MCF 10A (cell line): ENCODE measurements around the gene PSD2. TPM values are rescaled to one million over a fixed set of nuclear protein-coding genes. Genes with fewer than 3 reads are reported as not detected.

ENCODE experiments used
- BruUV-seq: library from RNA; stranded (reverse); fragments of 400-500 nt; replicated peaks from 2 replicates; lab custom pipeline; 2021; lab: Mats Ljungman, UMichigan
- CTCF ChIA-PET: fragments of 300-600 bp; sonication (Branson Sonifier 250); formaldehyde crosslinking; extraction: SDS; loops from one replicate; lab custom pipeline; 2021; ENCODE audit warnings: antibody characterized with exemption, inconsistent platforms; lab: Yijun Ruan, JAX
- POLR2A ChIA-PET: fragments of 300-600, 350-650 bp; sonication (Branson Sonifier 250); formaldehyde crosslinking; extraction: SDS; loops from one replicate; lab custom pipeline; 2020; ENCODE audit warnings: antibody characterized with exemption, inconsistent platforms; lab: Yijun Ruan, JAX
- DNase-seq: peaks from one replicate; pipeline ENCODE4 v3.0.0-alpha.2; 2018; ENCODE audit not compliant: unreplicated experiment
- H3K27ac Mint-ChIP-seq: one replicate; pipeline ENCODE4 v1.8.0; 2022; ENCODE audit warnings: mild to moderate bottlenecking, low read depth, mixed read lengths; ENCODE audit not compliant: unreplicated experiment
- H3K27me3 Mint-ChIP-seq: one replicate; pipeline ENCODE4 v1.8.0; 2022; ENCODE audit warnings: mixed read lengths; ENCODE audit not compliant: insufficient read depth, unreplicated experiment
- H3K36me3 Mint-ChIP-seq: one replicate; pipeline ENCODE4 v1.8.0; 2022; ENCODE audit warnings: mild to moderate bottlenecking, moderate library complexity, mixed read lengths; ENCODE audit not compliant: insufficient read depth, unreplicated experiment
- H3K4me1 Mint-ChIP-seq: one replicate; pipeline ENCODE4 v1.8.0; 2022; ENCODE audit warnings: mixed read lengths; ENCODE audit not compliant: insufficient read depth, unreplicated experiment
- H3K4me3 Mint-ChIP-seq: one replicate; pipeline ENCODE4 v1.8.0; 2022; ENCODE audit warnings: mild to moderate bottlenecking, moderate library complexity, mixed read lengths; ENCODE audit not compliant: unreplicated experiment
- H3K9me3 Mint-ChIP-seq: one replicate; pipeline ENCODE4 v1.8.0; 2022; ENCODE audit warnings: mixed read lengths; ENCODE audit not compliant: unreplicated experiment
- intact Hi-C: fragments of 100-400 bp; cut with micrococcal nuclease; formaldehyde crosslinking; loops from 2 replicates; pipeline ENCODE4 v1.14.1; 2022
- total RNA-seq: library from RNA; stranded (reverse); gene quantifications from 2 replicates; pipeline ENCODE4 v1.2.3, GENCODE V29; 2022
- TF ChIP-seq, protein P1 (sequence below): fragments of 200-600 bp; IDR thresholded peaks from one replicate; pipeline ENCODE4 v1.8.0; 2022; ENCODE audit warnings: antibody characterized with exemption, mild to moderate bottlenecking; ENCODE audit not compliant: unreplicated experiment

The PSD2 gene
- total RNA-seq, 1 experiment from 2014 or later: not detected

DNA sequence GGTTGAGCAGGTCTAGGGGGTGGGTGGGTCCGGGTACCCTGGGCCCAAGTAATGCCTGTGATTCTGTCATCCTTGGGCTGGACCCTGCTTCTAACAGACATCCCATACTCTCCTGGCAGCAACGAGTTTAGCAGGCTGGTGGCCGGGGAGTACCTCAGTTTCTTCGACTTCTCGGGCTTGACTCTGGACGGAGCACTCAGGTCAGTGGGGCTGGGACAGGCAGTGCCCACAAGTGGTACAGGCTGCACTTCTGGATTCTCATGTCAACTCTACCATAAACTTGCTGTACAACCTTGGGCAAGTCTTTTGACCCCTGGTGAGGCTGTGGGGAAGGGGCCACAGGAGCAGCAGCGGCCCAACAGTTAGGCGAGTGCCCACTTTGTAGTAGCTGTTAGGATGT, 21.8 kb downstream of the PSD2 start:
- Mint-ChIP-seq H3K9me3 (peaks cover 8% of the 10 kb centered on the region), H3K27me3 (peaks cover 68% of the 10 kb centered on the region), H3K27ac (no peak overlapping the region), H3K36me3 (no peaks in the 10 kb centered on the region), H3K4me3 (no peak overlapping the region), H3K4me1 (no peaks in the 10 kb centered on the region)
- POLR2A ChIA-PET: interaction anchor here (0.6 kb wide), 1 partner anchor 9 kb away, joined by 3 read pairs; no protein-coding TSS in a partner anchor
- BruUV-seq: no TSS peak
- DNase-seq: no peak
- intact Hi-C loops: no loop called here
- CTCF ChIA-PET: interaction anchor here (0.6 to 1.0 kb wide), 2 partner anchors 41 to 152 kb away, joined by 3 to 4 read pairs; no protein-coding TSS in a partner anchor
- TF ChIP-seq, protein P1, sequence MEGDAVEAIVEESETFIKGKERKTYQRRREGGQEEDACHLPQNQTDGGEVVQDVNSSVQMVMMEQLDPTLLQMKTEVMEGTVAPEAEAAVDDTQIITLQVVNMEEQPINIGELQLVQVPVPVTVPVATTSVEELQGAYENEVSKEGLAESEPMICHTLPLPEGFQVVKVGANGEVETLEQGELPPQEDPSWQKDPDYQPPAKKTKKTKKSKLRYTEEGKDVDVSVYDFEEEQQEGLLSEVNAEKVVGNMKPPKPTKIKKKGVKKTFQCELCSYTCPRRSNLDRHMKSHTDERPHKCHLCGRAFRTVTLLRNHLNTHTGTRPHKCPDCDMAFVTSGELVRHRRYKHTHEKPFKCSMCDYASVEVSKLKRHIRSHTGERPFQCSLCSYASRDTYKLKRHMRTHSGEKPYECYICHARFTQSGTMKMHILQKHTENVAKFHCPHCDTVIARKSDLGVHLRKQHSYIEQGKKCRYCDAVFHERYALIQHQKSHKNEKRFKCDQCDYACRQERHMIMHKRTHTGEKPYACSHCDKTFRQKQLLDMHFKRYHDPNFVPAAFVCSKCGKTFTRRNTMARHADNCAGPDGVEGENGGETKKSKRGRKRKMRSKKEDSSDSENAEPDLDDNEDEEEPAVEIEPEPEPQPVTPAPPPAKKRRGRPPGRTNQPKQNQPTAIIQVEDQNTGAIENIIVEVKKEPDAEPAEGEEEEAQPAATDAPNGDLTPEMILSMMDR: no peak

- no peak overlapping the region for H3K27ac Mint-ChIP-seq
- H3K27me3 Mint-ChIP-seq: peaks cover 65% of the 10 kb centered on the region
These were observed 22.4 kb downstream of the PSD2 start for GRCh38 chr5:139817970-139818369.

DNA sequence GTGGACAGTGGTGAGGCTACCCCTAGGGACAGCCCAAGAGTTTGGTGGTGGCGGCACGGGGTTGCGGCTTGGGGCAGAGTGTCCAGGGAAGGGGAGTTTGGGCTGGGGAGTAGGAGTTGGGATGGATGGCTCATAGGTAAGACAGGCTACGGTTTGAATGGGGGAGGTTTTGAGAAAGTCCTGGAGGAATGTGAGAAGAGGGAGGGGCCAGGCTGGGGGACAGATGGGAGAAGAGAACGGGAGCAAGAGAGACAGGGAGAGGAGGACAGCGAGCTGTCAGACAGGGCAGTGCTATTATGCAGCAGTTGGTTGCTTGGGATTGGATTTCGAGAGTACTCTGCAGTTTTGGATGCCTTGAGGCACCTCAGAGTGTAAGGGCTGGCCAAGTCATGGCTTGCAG, 24.5 kb downstream of the PSD2 start:
- DNase-seq: no peak
- POLR2A ChIA-PET: no interaction called here
- Mint-ChIP-seq H3K4me3 (no peak overlapping the region), H3K36me3 (no peaks in the 10 kb centered on the region), H3K27ac (no peak overlapping the region), H3K4me1 (no peaks in the 10 kb centered on the region), H3K9me3 (peaks cover 8% of the 10 kb centered on the region), H3K27me3 (peaks cover 68% of the 10 kb centered on the region)
- no TSS peak for BruUV-seq
- CTCF ChIA-PET: interaction anchor here (2.1 kb wide), 1 partner anchor 149 kb away, joined by 7 read pairs; no protein-coding TSS in a partner anchor
- TF ChIP-seq, protein P1: no peak
- intact Hi-C loops: no loop called here

More at GRCh38 chr5:139817970-139818369, 22.4 kb downstream of the PSD2 start:
- no peak overlapping the region for H3K4me3 Mint-ChIP-seq
- TF ChIP-seq, protein P1: no peak
- no TSS peak for BruUV-seq
- DNase-seq: no peak
- intact Hi-C loops: no loop called here
- H3K4me1 Mint-ChIP-seq: no peaks in the 10 kb centered on the region
- ChIA-PET CTCF (interaction anchor here (1.0 kb wide), 1 partner anchor 151 kb away, joined by 3 read pairs; no protein-coding TSS in a partner anchor), POLR2A (no interaction called here)
- peaks cover 8% of the 10 kb centered on the region for H3K9me3 Mint-ChIP-seq
- H3K36me3 Mint-ChIP-seq: no peaks in the 10 kb centered on the region

DNA sequence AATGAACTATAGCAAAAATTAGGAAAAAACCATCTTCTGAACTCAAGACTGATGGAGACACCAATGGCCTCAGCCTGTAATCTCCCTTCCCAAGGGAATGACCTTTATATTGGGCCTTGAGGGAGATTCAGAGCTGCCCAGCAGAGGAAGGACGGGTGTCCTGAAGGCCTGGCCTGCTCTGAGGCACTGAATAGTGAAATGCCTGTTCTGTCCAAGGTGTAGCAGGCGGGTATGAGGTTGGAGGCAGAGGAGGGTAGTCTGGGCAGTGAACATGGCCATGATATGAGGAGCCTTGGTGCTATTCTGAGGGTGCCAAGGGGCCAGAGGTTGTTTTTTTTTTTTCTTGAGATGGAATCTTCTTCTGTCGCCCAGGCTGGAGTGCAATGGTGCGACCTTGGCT, 25.0 kb downstream of the PSD2 start:
- TF ChIP-seq, protein P1: no peak
- no peaks in the 10 kb centered on the region for H3K36me3 Mint-ChIP-seq
- H3K27ac Mint-ChIP-seq: no peak overlapping the region
- H3K27me3 Mint-ChIP-seq: peaks cover 68% of the 10 kb centered on the region
- ChIA-PET CTCF (interaction anchor here (2.1 kb wide), 1 partner anchor 148 kb away, joined by 7 read pairs; no protein-coding TSS in a partner anchor), POLR2A (no interaction called here)
- DNase-seq: no peak
- no TSS peak for BruUV-seq
- no peak overlapping the region for H3K4me3 Mint-ChIP-seq
- H3K9me3 Mint-ChIP-seq: peaks cover 8% of the 10 kb centered on the region
- intact Hi-C loops: no loop called here
- H3K4me1 Mint-ChIP-seq: no peaks in the 10 kb centered on the region
